T-cell (primary cell): ENCODE results near the gene UQCC3. TPM values are rescaled to one million over a fixed set of nuclear protein-coding genes. Genes with fewer than 3 reads are reported as not detected.
A peak's percentile ranks its signal among the peaks of the same experiment; 100 is the strongest.

ENCODE experiments used
- ATAC-seq, 4 experiments: fragments of 200-7000 bp in 3 of 4; fragments of 150-1000 bp in 1 of 4; cut with Tn5 transposase; replicated peaks in 1 of 4; 1 replicate in 3 of 4; 2 replicates in 1 of 4; pipeline ENCODE4 v1.10.0; 2021; ENCODE audit warnings: moderate library complexity in 3 of 4, mild to moderate bottlenecking in 2 of 4, moderate number of reproducible peaks in 1 of 4
- CTCF ChIA-PET, 2 donors: fragments of 300-600 bp; sonication (Branson Sonifier 250); formaldehyde crosslinking; loops; one replicate each; lab custom pipeline; 2022; ENCODE audit warnings: antibody characterized with exemption in 2 of 2; lab: Charles Lee
- POLR2A ChIA-PET, 2 donors: fragments of 300-600 bp; sonication (Branson Sonifier 250); formaldehyde crosslinking; loops; one replicate each; lab custom pipeline; 2022; ENCODE audit warnings: antibody characterized with exemption in 2 of 2; lab: Charles Lee
- DNase-seq, 35 experiments: peaks; one replicate each; pipeline versions ENCODE4 v3.0.0 to v3.0.0-alpha.2; 2013 to 2023
- H3K27ac ChIP-seq: one replicate; pipeline ENCODE4 v1.5.1; 2013; ENCODE audit warnings: low read length
- H3K27me3 ChIP-seq, 2 experiments: replicated peaks in 1 of 2; 1 replicate in 1 of 2; 2 replicates in 1 of 2; pipeline versions ENCODE4 v1.6.1 to v1.7.0; 2013; ENCODE audit warnings: low read length in 1 of 2, mixed read lengths in 1 of 2; ENCODE audit not compliant: control insufficient read depth in 2 of 2, insufficient read depth in 2 of 2; ENCODE audit errors: extremely low read depth in 1 of 2
- H3K36me3 ChIP-seq, 2 donors: 1 replicate in 1 of 2; 2 replicates in 1 of 2; pipeline versions ENCODE4 v1.6.1 to v1.7.0; 2013; ENCODE audit warnings: low read length in 1 of 2; ENCODE audit not compliant: control insufficient read depth in 2 of 2, insufficient read depth in 1 of 2; ENCODE audit errors: extremely low read depth in 1 of 2
- H3K4me1 ChIP-seq, 2 experiments: 1 replicate in 1 of 2; 2 replicates in 1 of 2; pipeline versions ENCODE4 v1.6.1 to v1.7.0; 2013; ENCODE audit warnings: low read length in 2 of 2, mixed read lengths in 1 of 2; ENCODE audit not compliant: insufficient read depth in 2 of 2, control insufficient read depth in 1 of 2; ENCODE audit errors: extremely low read depth in 1 of 2
- H3K4me3 ChIP-seq, 2 donors: 1 replicate in 1 of 2; 2 replicates in 1 of 2; pipeline versions ENCODE4 v1.5.1 to v1.7.0; 2013; ENCODE audit warnings: mild to moderate bottlenecking in 2 of 2, low read length in 1 of 2, moderate library complexity in 1 of 2; ENCODE audit not compliant: control insufficient read depth in 1 of 2; ENCODE audit errors: extremely low read depth in 1 of 2
- H3K9me3 ChIP-seq: 2 replicates; pipeline ENCODE4 v1.7.0; 2013
- H3K27ac Mint-ChIP-seq, 2 donors: one replicate each; pipeline ENCODE4 v1.8.0; 2020 to 2021; ENCODE audit warnings: mild to moderate bottlenecking in 2 of 2, mixed read lengths in 2 of 2
- H3K27me3 Mint-ChIP-seq, 2 donors: one replicate each; pipeline ENCODE4 v1.8.0; 2021 to 2022; ENCODE audit warnings: mixed read lengths in 2 of 2
- H3K36me3 Mint-ChIP-seq: one replicate; pipeline ENCODE4 v1.8.0; 2021; ENCODE audit warnings: mixed read lengths
- H3K4me1 Mint-ChIP-seq, 3 donors: one replicate each; pipeline ENCODE4 v1.8.0; 2020 to 2022; ENCODE audit warnings: mixed read lengths in 3 of 3, mild to moderate bottlenecking in 1 of 3
- H3K4me3 Mint-ChIP-seq, 3 donors: one replicate each; pipeline ENCODE4 v1.8.0; 2020 to 2022; ENCODE audit warnings: mild to moderate bottlenecking in 3 of 3, mixed read lengths in 3 of 3, moderate library complexity in 3 of 3
- H3K9me3 Mint-ChIP-seq, 3 donors: one replicate each; pipeline ENCODE4 v1.8.0; 2020 to 2022; ENCODE audit warnings: mixed read lengths in 3 of 3
- WGBS: methylation state at CpG from one replicate; pipeline ENCODE4 v1.1.5; 2013; ENCODE audit warnings: missing lambda C conversion rate; ENCODE audit not compliant: insufficient coverage; 5-methylcytosine and 5-hydroxymethylcytosine counted together
- total RNA-seq, 35 experiments: library from RNA in 6 of 35; stranded (reverse) in 6 of 35; fragments of 120-200 nt in 1 of 35; gene quantifications; one replicate each; pipeline versions ENCODE4 v1.2.1 to v1.2.4 and lab custom pipeline; 2013 to 2026

UQCC3 gene
- total RNA-seq, 5 donors from 2014 or later (not counting 1 experiment from before 2014, with no cell fraction given), result 2.7 to 9.3 (median 8.1) TPM

DNA sequence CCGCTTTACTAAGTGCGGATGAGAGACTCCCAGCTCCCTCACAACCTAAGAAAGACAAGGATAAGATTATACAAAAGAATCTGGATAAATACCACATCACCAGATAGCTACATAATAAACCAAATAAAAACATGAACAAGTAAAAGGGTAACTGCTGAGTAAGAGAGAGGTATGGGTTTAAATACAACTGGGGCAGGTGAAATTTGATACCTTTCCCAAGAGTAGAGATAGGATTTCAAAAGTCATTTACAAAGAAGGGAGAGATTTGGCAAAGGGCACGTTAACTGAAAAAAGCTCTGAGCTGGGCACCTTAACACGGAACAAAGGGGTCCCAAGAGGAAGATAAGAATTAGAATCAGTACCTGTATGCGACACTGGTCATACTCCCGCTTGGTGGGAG, 5.7 kb downstream of the UQCC3 start:
- H3K27ac ChIP-seq, result no peak overlapping the region
- peaks cover 0 to 26% of the 10 kb centered on the region in 2 donors for H3K36me3 ChIP-seq
- WGBS, result 93% methylated on average over 4 of the region's 6 CpGs
- H3K4me1 ChIP-seq, result peaks cover 12 to 35% of the 10 kb centered on the region in 2 experiments
- Mint-ChIP-seq H3K9me3 (no peaks in the 10 kb centered on the region), H3K27ac (peak overlapping the region; percentile 59 to 77), H3K4me1 (peaks cover 54 to 56% (median 55%) of the 10 kb centered on the region in 3 donors), H3K27me3 (no peaks in the 10 kb centered on the region), H3K36me3 (peaks cover 23% of the 10 kb centered on the region), H3K4me3 (peak overlapping the region; percentile 86 to 89 (median 87))
- DNase-seq (no peak), ATAC-seq (no peak)
- H3K4me3 ChIP-seq, result no peak overlapping the region
- POLR2A ChIA-PET, result interaction anchor here (0.5 to 2.4 kb wide), 5 partner anchors 11 to 74 kb away, joined by 3 to 17 read pairs (median 3); partner anchors contain the start of genes C11orf98 (in 2 of the 2) and CSKMT (in 2 of the 2)
- no peaks in the 10 kb centered on the region for H3K27me3 ChIP-seq
- no peaks in the 10 kb centered on the region for H3K9me3 ChIP-seq
- CTCF ChIA-PET, result interaction anchor here in 1 of 2 donors (0.6 to 1.3 kb wide), 3 partner anchors 56 to 646 kb away, joined by 3 to 4 read pairs (median 4); no protein-coding TSS in a partner anchor

GRCh38 chr11:62677714-62678113, 6.2 kb downstream of the UQCC3 start:
- WGBS, result 97% methylated on average over 8 of the region's 15 CpGs
- peaks cover 0 to 26% of the 10 kb centered on the region in 2 donors for H3K36me3 ChIP-seq
- no peaks in the 10 kb centered on the region for H3K27me3 ChIP-seq
- H3K9me3 ChIP-seq, result no peaks in the 10 kb centered on the region
- Mint-ChIP-seq H3K36me3 (peaks cover 23% of the 10 kb centered on the region), H3K4me3 (peak overlapping the region; percentile 86 to 89 (median 87)), H3K4me1 (peaks cover 49 to 51% (median 50%) of the 10 kb centered on the region in 3 donors), H3K27ac (peak overlapping the region; percentile 77 to 95), H3K9me3 (no peaks in the 10 kb centered on the region), H3K27me3 (no peaks in the 10 kb centered on the region)
- peak overlapping the region; percentile 91 for H3K27ac ChIP-seq
- H3K4me1 ChIP-seq, result peaks cover 12 to 30% of the 10 kb centered on the region in 2 experiments
- peak overlapping the region in 1 of 2 donors; percentile 94 for H3K4me3 ChIP-seq
- CTCF ChIA-PET, result no interaction called here
- no peak for DNase-seq
- POLR2A ChIA-PET, result interaction anchor here (0.7 to 2.4 kb wide), 2 partner anchors 12 to 13 kb away, joined by 3 to 17 read pairs; partner anchors contain the start of genes C11orf98 (in 2 of the 2) and CSKMT (in 2 of the 2)
- ATAC-seq, result no peak

DNA sequence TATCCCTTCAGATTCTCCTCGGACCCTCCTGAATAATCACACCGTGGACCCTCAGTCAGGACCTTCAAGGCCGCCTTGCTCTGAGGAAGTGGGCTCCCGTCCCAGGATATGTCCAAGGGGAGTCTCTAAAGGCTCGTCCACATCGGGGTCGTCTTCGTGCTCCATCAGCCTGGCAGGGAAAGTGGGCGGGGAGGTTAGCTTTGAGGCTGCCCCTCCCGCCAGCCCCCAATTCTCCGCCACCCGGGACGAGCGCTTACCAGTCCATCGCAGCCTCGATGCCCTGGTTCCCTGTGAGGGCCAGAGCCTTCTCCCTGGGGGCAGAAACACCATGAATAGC, 6.9 kb downstream of the UQCC3 start:
- 9% methylated on average over 4 of the region's 16 CpGs for WGBS
- H3K9me3 ChIP-seq, result no peaks in the 10 kb centered on the region

DNA sequence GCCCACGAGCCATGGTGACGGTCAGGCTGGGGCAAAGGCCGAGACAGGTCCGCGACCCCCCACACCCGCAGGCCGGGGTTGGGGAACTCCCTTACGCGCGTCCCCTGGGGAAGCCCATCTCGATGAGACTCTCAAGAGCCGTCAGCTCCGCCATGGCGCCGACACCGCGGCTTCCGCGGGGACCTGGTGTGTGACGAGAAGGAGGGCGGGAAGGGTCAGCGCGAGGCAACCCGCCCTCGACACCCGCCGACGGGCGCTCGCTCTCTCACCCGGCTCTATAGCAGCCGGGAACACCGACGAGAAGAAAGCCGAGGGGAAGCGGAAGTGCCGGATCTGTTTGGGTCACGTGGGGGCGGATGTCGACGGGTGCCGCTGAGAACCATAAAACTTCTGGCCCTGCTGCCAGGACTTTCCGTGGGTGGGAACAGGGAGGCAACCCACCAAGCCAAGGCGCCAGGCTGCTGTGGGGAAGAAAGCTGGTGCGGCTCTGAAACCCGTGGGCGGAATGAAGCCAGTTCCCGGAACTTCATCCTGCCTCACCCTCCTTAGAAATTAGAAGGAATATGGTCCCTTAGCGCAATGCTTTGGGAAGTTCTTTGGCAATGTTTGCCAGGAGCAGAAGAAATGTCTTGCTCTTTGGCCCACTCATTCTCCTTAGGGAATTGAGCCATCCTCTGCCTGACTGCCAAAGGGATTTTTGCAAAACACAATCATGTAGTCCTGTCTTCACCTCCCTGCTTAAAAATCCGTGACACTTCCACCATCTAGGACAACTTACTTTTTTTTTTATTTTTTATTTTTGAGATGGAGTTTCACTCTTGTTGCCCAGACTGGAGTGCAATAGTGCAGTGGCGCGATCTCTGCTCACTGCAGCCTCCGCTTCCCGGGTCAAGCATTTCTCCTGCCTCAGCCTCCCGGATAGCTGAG, 7.6 kb downstream of the UQCC3 start, which contains the start of gene UBXN1:
UBXN1 (minus strand) TSS at position 304 of the 927 bp plus-strand sequence; CDS start at position 154, 150 bp downstream.
- Histone ChIP-seq H3K27me3 (no peaks in the 10 kb centered on the region), H3K27ac (peak within 1 kb of the TSS; percentile 91), H3K4me1 (peaks cover 12 to 25% of the 10 kb centered on the region in 2 experiments), H3K9me3 (no peaks in the 10 kb centered on the region), H3K36me3 (peaks cover 0 to 18% of the 10 kb centered on the region in 2 donors), H3K4me3 (peak within 1 kb of the TSS; percentile 94 to 95)
- under 1% methylated on average over 34 of the region's 55 CpGs for WGBS
- Mint-ChIP-seq H3K27ac (peak within 1 kb of the TSS; percentile 95), H3K9me3 (no peaks in the 10 kb centered on the region), H3K4me1 (peaks cover 40 to 42% (median 41%) of the 10 kb centered on the region in 3 donors), H3K36me3 (peaks cover 23% of the 10 kb centered on the region), H3K4me3 (peak within 1 kb of the TSS; percentile 86 to 89 (median 87)), H3K27me3 (no peaks in the 10 kb centered on the region)
- CTCF ChIA-PET, result interaction anchor here (0.6 to 0.7 kb wide), 3 partner anchors 13 to 16 kb away, joined by 3 read pairs; no protein-coding TSS in a partner anchor
- POLR2A ChIA-PET, result interaction anchor here (0.5 to 1.3 kb wide), 7 partner anchors 14 to 105 kb away, joined by 3 to 8 read pairs (median 4); partner anchors contain the start of genes C11orf98 (in 1 of the 2), CSKMT (in 1 of the 2) and EEF1G (in 1 of the 2)
- peak; percentile 62 to 89 (median 78) for DNase-seq
- ATAC-seq, result peak; percentile 80 to 88 (median 87)

More for the DNA sequence above, 6.9 kb downstream of the UQCC3 start:
- Mint-ChIP-seq H3K4me1 (peaks cover 42 to 45% (median 43%) of the 10 kb centered on the region in 3 donors), H3K36me3 (peaks cover 23% of the 10 kb centered on the region), H3K9me3 (no peaks in the 10 kb centered on the region), H3K4me3 (peak overlapping the region; percentile 86 to 89 (median 87)), H3K27ac (peak overlapping the region; percentile 95), H3K27me3 (no peaks in the 10 kb centered on the region)
- DNase-seq, result no peak
- Histone ChIP-seq H3K4me3 (peak overlapping the region; percentile 94 to 95), H3K27ac (peak overlapping the region; percentile 91), H3K27me3 (no peaks in the 10 kb centered on the region), H3K4me1 (peaks cover 12 to 25% of the 10 kb centered on the region in 2 experiments), H3K36me3 (peaks cover 0 to 20% of the 10 kb centered on the region in 2 donors)
- ChIA-PET CTCF (no interaction called here), POLR2A (interaction anchor here in 1 of 2 donors (1.3 kb wide), 1 partner anchor 14 kb away, joined by 4 read pairs; the partner anchor contains the start of genes C11orf98 and CSKMT)
- peak in 1 of 4 experiments; percentile 8 for ATAC-seq

- ChIA-PET POLR2A (interaction anchor here (0.6 to 1.7 kb wide), 5 partner anchors 9 to 112 kb away, joined by 3 to 21 read pairs (median 4); partner anchors contain the start of genes LBHD1 (in 2 of the 2), UQCC3 (in 2 of the 2), C11orf98 (in 1 of the 2) and CSKMT (in 1 of the 2)), CTCF (interaction anchor here (0.6 to 2.2 kb wide), 11 partner anchors 13 to 881 kb away, joined by 3 to 8 read pairs (median 3); partner anchors contain the start of genes C11orf98 (in 1 of the 2), CSKMT (in 1 of the 2), HNRNPUL2 (in 1 of the 2) and TUT1 (in 1 of the 2))
- Histone ChIP-seq H3K4me3 (no peak overlapping the region), H3K4me1 (peaks cover 12 to 25% of the 10 kb centered on the region in 2 experiments), H3K36me3 (peaks cover 0 to 15% of the 10 kb centered on the region in 2 donors), H3K27me3 (no peaks in the 10 kb centered on the region), H3K9me3 (no peaks in the 10 kb centered on the region), H3K27ac (no peak overlapping the region)
- Mint-ChIP-seq H3K4me3 (peak overlapping the region; percentile 49 to 53 (median 49)), H3K9me3 (no peaks in the 10 kb centered on the region), H3K27ac (peak overlapping the region; percentile 75 to 77), H3K27me3 (no peaks in the 10 kb centered on the region), H3K4me1 (peaks cover 34 to 36% (median 36%) of the 10 kb centered on the region in 3 donors), H3K36me3 (peaks cover 20% of the 10 kb centered on the region)
- WGBS, result 55% methylated on average over 1 of the region's 4 CpGs
- DNase-seq (peak in 23 of 35 experiments; percentile 11 to 70 (median 29)), ATAC-seq (peak; percentile 74 to 81 (median 77))
Measured at GRCh38 chr11:62680825-62681240, 9.4 kb downstream of the UQCC3 start.
